ENCODE measurements around the gene MAPKAP1. TPM values are rescaled to one million over a fixed set of nuclear protein-coding genes. Genes with fewer than 3 reads are reported as not detected.

The MAPKAP1 gene
- polyA plus RNA-seq, 1 donor (not counting 4 experiments of a cell fraction or from before 2014, with no cell fraction given) = 129 TPM

- Histone ChIP-seq H3K9ac (ENCODE audit: control insufficient read depth, extremely low read depth, insufficient read depth, low read length) (no peak overlapping the region), H4K20me1 (ENCODE audit: control insufficient read depth, extremely low read depth, insufficient read depth, low read length) (no peaks in the 10 kb centered on the region), H3K4me2 (ENCODE audit: control insufficient read depth, extremely low read depth, insufficient read depth, low read depth, low read length) (no peak overlapping the region), H2AFZ (ENCODE audit: control insufficient read depth, low read length) (no peak overlapping the region), H3K79me2 (ENCODE audit: control insufficient read depth, insufficient read depth, low read length) (no peaks in the 10 kb centered on the region), H3K4me1 (ENCODE audit: control insufficient read depth, extremely low read depth, insufficient read depth, low read length) (no peaks in the 10 kb centered on the region), H3K27me3 (ENCODE audit: control insufficient read depth, extremely low read depth, insufficient read depth, low read length) (no peaks in the 10 kb centered on the region), H3K36me3 (ENCODE audit: control insufficient read depth in 2 of 2, extremely low read depth in 1 of 2, insufficient read depth in 2 of 2, low read length in 2 of 2) (peaks cover under 1 to 2% of the 10 kb centered on the region in 2 experiments), H3K9me1 (ENCODE audit: control insufficient read depth, extremely low read depth, insufficient read depth, low read length) (no peaks in the 10 kb centered on the region), H3K4me3 (ENCODE audit: control insufficient read depth in 2 of 3, extremely low read depth in 1 of 3, insufficient read depth in 2 of 3, low read depth in 1 of 3, low read length in 3 of 3) (no peak overlapping the region), H3K9me3 (ENCODE audit: control insufficient read depth, low read depth, low read length) (no peaks in the 10 kb centered on the region), H3K27ac (ENCODE audit: control insufficient read depth, insufficient read depth, low read length) (no peak overlapping the region)
- DNase-seq (ENCODE audit: low read depth, low spot score) = no peak
- TF ChIP-seq EZH2 (IDR thresholded peaks at IDR 0.05; ENCODE audit: low read length) = no peak
- TF ChIP-seq CTCF (optimal IDR thresholded peaks at IDR 0.05 in 1 of 3, IDR thresholded peaks at IDR 0.05 in 1 of 3, conservative IDR thresholded peaks at IDR 0.05 in 1 of 3; ENCODE audit: extremely low read depth in 1 of 3, insufficient read depth in 2 of 3, low read length in 3 of 3) = no peak
- dilution Hi-C loops (cut with MboI; ENCODE audit: extremely low pct_ligation_motif_present, low sequenced_read_pairs) = no loop called here
- FAIRE-seq = no peak
Measured at GRCh38 chr9:125432715-125433385, 274.2 kb downstream of the MAPKAP1 start.

- dilution Hi-C loops (cut with MboI; ENCODE audit: extremely low pct_ligation_motif_present, low sequenced_read_pairs) = no loop called here
- Histone ChIP-seq H3K9me3 (ENCODE audit: control insufficient read depth, low read depth, low read length) (no peaks in the 10 kb centered on the region), H3K4me1 (ENCODE audit: control insufficient read depth, extremely low read depth, insufficient read depth, low read length) (no peaks in the 10 kb centered on the region), H3K4me2 (ENCODE audit: control insufficient read depth, extremely low read depth, insufficient read depth, low read depth, low read length) (no peak overlapping the region), H3K36me3 (ENCODE audit: control insufficient read depth in 2 of 2, extremely low read depth in 1 of 2, insufficient read depth in 2 of 2, low read length in 2 of 2) (no peaks in the 10 kb centered on the region), H3K9me1 (ENCODE audit: control insufficient read depth, extremely low read depth, insufficient read depth, low read length) (no peaks in the 10 kb centered on the region), H3K27ac (ENCODE audit: control insufficient read depth, insufficient read depth, low read length) (no peak overlapping the region), H3K9ac (ENCODE audit: control insufficient read depth, extremely low read depth, insufficient read depth, low read length) (no peak overlapping the region), H3K79me2 (ENCODE audit: control insufficient read depth, insufficient read depth, low read length) (no peaks in the 10 kb centered on the region), H4K20me1 (ENCODE audit: control insufficient read depth, extremely low read depth, insufficient read depth, low read length) (no peaks in the 10 kb centered on the region), H3K27me3 (ENCODE audit: control insufficient read depth, extremely low read depth, insufficient read depth, low read length) (no peaks in the 10 kb centered on the region), H3K4me3 (ENCODE audit: control insufficient read depth in 2 of 3, extremely low read depth in 1 of 3, insufficient read depth in 2 of 3, low read depth in 1 of 3, low read length in 3 of 3) (no peak overlapping the region), H2AFZ (ENCODE audit: control insufficient read depth, low read length) (no peak overlapping the region)
- no peak for TF ChIP-seq CTCF (optimal IDR thresholded peaks at IDR 0.05 in 1 of 3, IDR thresholded peaks at IDR 0.05 in 1 of 3, conservative IDR thresholded peaks at IDR 0.05 in 1 of 3; ENCODE audit: extremely low read depth in 1 of 3, insufficient read depth in 2 of 3, low read length in 3 of 3)
- no peak for TF ChIP-seq EZH2 (IDR thresholded peaks at IDR 0.05; ENCODE audit: low read length)
- FAIRE-seq = no peak
- DNase-seq (ENCODE audit: low read depth, low spot score) = no peak
Measured at GRCh38 chr9:125431741-125432271, 275.2 kb downstream of the MAPKAP1 start.

All from keratinocyte (primary cell).